SU-DHL-6 (cell line): ENCODE data around the gene EXTL2.

Experiments used
- CTCF ChIP-seq: fragments of 200-600 bp; sonication (generic); IDR thresholded peaks from one replicate; pipeline ENCODE4 v1.5.1; 2017; ENCODE audit warnings: antibody characterized with exemption, mild to moderate bottlenecking, low read length, moderate library complexity; ENCODE audit not compliant: insufficient read depth, poor library complexity, severe bottlenecking
- EZH2phosphoT487 ChIP-seq: fragments of 200-600 bp; sonication (generic), shearing (Covaris generic); conservative IDR thresholded peaks from 2 replicates; pipeline ENCODE4 v1.6.1; 2018; ENCODE audit warnings: mild to moderate bottlenecking, antibody characterized with exemption, low read length, moderate library complexity, mixed read lengths

- TF ChIP-seq CTCF (no peak), EZH2phosphoT487 (no peak)
Observed at GRCh38 chr1:100924212-100924611, 29.6 kb upstream of the EXTL2 start.
